Stimulated activated CD8-positive, alpha-beta memory T cell treated with anti-CD3 and anti-CD28 coated beads, Interleukin-7, amount 100 ng/mL, for 24 hours (primary cell): ENCODE results near the gene DPM2.

ENCODE experiments used
- DNase-seq: peaks from one replicate; pipeline ENCODE4 v3.0.0-alpha.2; 2020; ENCODE audit warnings: low read depth

DPM2 gene

GRCh38 chr9:127973169-127974000 lies 35.7 kb upstream of the DPM2 start:
- no peak for DNase-seq

- no peak for DNase-seq
Measured at GRCh38 chr9:127972236-127972871, 34.7 kb upstream of the DPM2 start.

GRCh38 chr9:127971357-127972235 lies 33.9 kb upstream of the DPM2 start:
- no peak for DNase-seq

- DNase-seq: no peak
Measured at GRCh38 chr9:127970401-127971313, 33.0 kb upstream of the DPM2 start.

GRCh38 chr9:127968700-127969383 lies 31.2 kb upstream of the DPM2 start:
- DNase-seq: no peak

- DNase-seq: no peak
Measured at GRCh38 chr9:127968042-127968441, 30.4 kb upstream of the DPM2 start.

GRCh38 chr9:127967151-127967809 lies 29.6 kb upstream of the DPM2 start:
- no peak for DNase-seq

- DNase-seq: no peak
Measured at GRCh38 chr9:127966416-127967150, 28.9 kb upstream of the DPM2 start.

GRCh38 chr9:127965953-127966352 lies 28.3 kb upstream of the DPM2 start:
- DNase-seq: no peak

- no peak for DNase-seq
Measured at GRCh38 chr9:127963359-127964064, 25.9 kb upstream of the DPM2 start.

GRCh38 chr9:127963041-127963358 lies 25.3 kb upstream of the DPM2 start:
- DNase-seq: no peak

GRCh38 chr9:127962278-127962677 lies 24.6 kb upstream of the DPM2 start:
- DNase-seq: no peak

- no peak for DNase-seq
Measured at GRCh38 chr9:127961613-127962155, 24.0 kb upstream of the DPM2 start.

- no peak for DNase-seq
Measured at GRCh38 chr9:127961155-127961490, 23.5 kb upstream of the DPM2 start.

- DNase-seq: no peak
Measured at GRCh38 chr9:127960410-127961154, 22.9 kb upstream of the DPM2 start.

GRCh38 chr9:127959841-127960409 lies 22.3 kb upstream of the DPM2 start:
- no peak for DNase-seq

GRCh38 chr9:127959398-127959797 lies 21.7 kb upstream of the DPM2 start:
- DNase-seq: no peak

GRCh38 chr9:127958728-127959127 lies 21.1 kb upstream of the DPM2 start:
- DNase-seq: no peak
